Measurements from ENCODE around the gene PLCB4. TPM values are rescaled to one million over a fixed set of nuclear protein-coding genes. Genes with fewer than 3 reads are reported as not detected.

The PLCB4 gene
- total and polyA plus RNA-seq, 3 donors from 2014 or later, result 5.9 to 19.4 (median 15.5) TPM

- intact Hi-C loops (cut with DNase I; ENCODE audit: low total_unique reads), result no loop called here
- Histone ChIP-seq H3K36me3 (ENCODE audit: low read depth, missing control alignments) (no peaks in the 10 kb centered on the region), H3K4me1 (peaks cover 4% of the 10 kb centered on the region), H3K27me3 (no peaks in the 10 kb centered on the region), H3K27ac (no peak overlapping the region), H3K9me3 (no peaks in the 10 kb centered on the region), H3K4me3 (no peak overlapping the region)
- WGBS, 2 donors, result 79 to 80% methylated on average over 2 of the region's 2 CpGs
- no peak for DNase-seq
- no peak for TF ChIP-seq CTCF (IDR thresholded peaks at IDR 0.05)
- TF ChIP-seq POLR2A (IDR thresholded peaks at IDR 0.05), result no peak
Observed at GRCh38 chr20:9285617-9286016, 216.7 kb downstream of the PLCB4 start.

GRCh38 chr20:9286501-9287461, 217.9 kb downstream of the PLCB4 start:
- Histone ChIP-seq H3K27me3 (no peaks in the 10 kb centered on the region), H3K9me3 (no peaks in the 10 kb centered on the region), H3K27ac (no peak overlapping the region), H3K4me1 (peaks cover 4% of the 10 kb centered on the region), H3K36me3 (ENCODE audit: low read depth, missing control alignments) (no peaks in the 10 kb centered on the region), H3K4me3 (no peak overlapping the region)
- no peak for DNase-seq
- intact Hi-C loops (cut with DNase I; ENCODE audit: low total_unique reads), result no loop called here
- TF ChIP-seq POLR2A (IDR thresholded peaks at IDR 0.05) (no peak), CTCF (IDR thresholded peaks at IDR 0.05) (no peak)
- 99 to 100% methylated on average over 3 of the region's 3 CpGs for WGBS, 2 donors

DNA sequence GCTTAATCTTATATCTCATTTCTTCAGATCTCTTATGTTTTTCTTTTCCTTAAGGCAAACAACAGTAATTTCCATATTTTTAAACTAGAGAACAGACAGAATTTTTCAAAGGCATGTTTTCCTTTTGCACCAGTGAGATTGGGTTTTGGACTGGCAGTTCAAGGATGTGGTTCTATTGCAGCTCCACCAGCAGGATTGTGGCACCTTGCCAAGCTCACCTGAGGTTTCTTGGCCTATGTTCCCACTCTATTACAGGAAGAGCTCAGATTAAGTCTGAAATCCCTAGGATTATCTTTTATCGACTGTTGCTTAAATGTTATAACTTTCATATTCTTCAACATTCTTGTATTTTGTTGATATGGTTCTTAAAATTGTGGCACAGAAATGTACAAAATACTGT, 218.9 kb downstream of the PLCB4 start:
- intact Hi-C loops (cut with DNase I; ENCODE audit: low total_unique reads), result no loop called here
- H3K9me3 ChIP-seq, result no peaks in the 10 kb centered on the region
- H3K27ac ChIP-seq, result no peak overlapping the region
- H3K4me3 ChIP-seq, result no peak overlapping the region
- TF ChIP-seq CTCF (IDR thresholded peaks at IDR 0.05), result no peak
- TF ChIP-seq POLR2A (IDR thresholded peaks at IDR 0.05), result no peak
- 83 to 84% methylated on average over 1 of the region's 1 CpG for WGBS, 2 donors
- peaks cover 4% of the 10 kb centered on the region for H3K4me1 ChIP-seq
- H3K27me3 ChIP-seq, result no peaks in the 10 kb centered on the region
- H3K36me3 ChIP-seq (ENCODE audit: low read depth, missing control alignments), result no peaks in the 10 kb centered on the region
- no peak for DNase-seq

DNA sequence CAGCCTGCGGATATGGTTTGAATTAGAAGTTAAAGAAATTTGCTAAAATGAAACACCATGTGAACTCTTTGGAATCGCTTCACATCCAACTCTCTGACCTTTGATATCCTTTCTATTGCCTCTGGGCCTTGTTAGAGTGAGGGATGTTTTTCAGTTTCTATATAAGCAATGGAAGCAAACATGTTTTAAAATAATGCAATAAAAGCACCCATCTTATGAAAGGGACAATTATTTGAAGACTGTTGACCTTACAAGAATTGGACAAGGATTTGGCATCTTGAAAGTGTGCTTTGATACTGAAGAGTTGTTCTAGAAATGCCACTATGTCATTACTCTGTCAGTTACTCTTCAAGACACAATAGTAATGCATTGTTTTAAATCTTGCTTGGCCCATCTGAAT, 221.4 kb downstream of the PLCB4 start:
- Histone ChIP-seq H3K4me1 (peaks cover 2% of the 10 kb centered on the region), H3K36me3 (ENCODE audit: low read depth, missing control alignments) (no peaks in the 10 kb centered on the region), H3K9me3 (no peaks in the 10 kb centered on the region), H3K27me3 (no peaks in the 10 kb centered on the region), H3K27ac (peak overlapping the region in 1 of 2 donors; percentile 17), H3K4me3 (no peak overlapping the region)
- 87 to 89% methylated on average over 2 of the region's 2 CpGs for WGBS, 2 donors
- intact Hi-C loops (cut with DNase I; ENCODE audit: low total_unique reads), result no loop called here
- no peak for DNase-seq
- TF ChIP-seq CTCF (IDR thresholded peaks at IDR 0.05) (no peak), POLR2A (IDR thresholded peaks at IDR 0.05) (no peak)

All from testis (tissue), 3 donors.